Smooth muscle cell (in vitro differentiated cells): ENCODE results near the gene CFAP251. TPM values are rescaled to one million over a fixed set of nuclear protein-coding genes. Genes with fewer than 3 reads are reported as not detected.

Experiments
- DNase-seq: peaks from one replicate; lab custom pipeline; 2025; ENCODE audit not compliant: unreplicated experiment; lab: John Stamatoyannopoulos, UW
- H2AFZ ChIP-seq: fragments of 200-600 bp; sonication (generic); 2 replicates; pipeline ENCODE4 v1.6.0; 2016; ENCODE audit warnings: antibody characterized with exemption, low read depth, mild to moderate bottlenecking
- H3F3A ChIP-seq: fragments of 200-600 bp; sonication (generic); 2 replicates; pipeline ENCODE4 v1.6.0; 2017; ENCODE audit warnings: antibody characterized with exemption, low read depth
- H3K27ac ChIP-seq: fragments of 200-600 bp; sonication (generic); 2 replicates; pipeline ENCODE4 v1.5.1; 2016; ENCODE audit warnings: low read depth, mild to moderate bottlenecking
- H3K27me3 ChIP-seq: fragments of 200-600 bp; sonication (generic); 2 replicates; pipeline ENCODE4 v1.6.1; 2016; ENCODE audit warnings: low read depth, mild to moderate bottlenecking
- H3K36me3 ChIP-seq: fragments of 200-600 bp; sonication (generic); 2 replicates; pipeline ENCODE4 v1.5.1; 2016; ENCODE audit warnings: low read depth
- H3K4me1 ChIP-seq: fragments of 200-600 bp; sonication (generic); 2 replicates; pipeline ENCODE4 v1.5.1; 2016; ENCODE audit warnings: low read depth
- H3K4me2 ChIP-seq: fragments of 200-600 bp; sonication (generic); 2 replicates; pipeline ENCODE4 v1.6.0; 2016; ENCODE audit warnings: mild to moderate bottlenecking
- H3K4me3 ChIP-seq: fragments of 200-600 bp; sonication (generic); 2 replicates; pipeline ENCODE4 v1.5.1; 2016; ENCODE audit warnings: mild to moderate bottlenecking
- H3K79me2 ChIP-seq: fragments of 200-600 bp; sonication (generic); 2 replicates; pipeline ENCODE4 v1.6.0; 2016; ENCODE audit warnings: low read depth, mild to moderate bottlenecking
- H3K9ac ChIP-seq: fragments of 200-600 bp; sonication (generic); 2 replicates; pipeline ENCODE4 v1.6.0; 2016; ENCODE audit warnings: low read depth
- H3K9me3 ChIP-seq: fragments of 200-600 bp; sonication (generic); replicated peaks from 2 replicates; pipeline ENCODE4 v1.5.1; 2016; ENCODE audit warnings: low read depth
- H4K20me1 ChIP-seq: fragments of 200-600 bp; sonication (generic); 2 replicates; pipeline ENCODE4 v1.6.0; 2016; ENCODE audit warnings: low read depth
- WGBS: methylation state at CpG from one replicate; pipeline ENCODE4 v1.1.7; 2016; ENCODE audit warnings: low lambda C conversion rate; 5-methylcytosine and 5-hydroxymethylcytosine counted together
- polyA plus RNA-seq: library from polyadenylated mRNA; unstranded; fragments of >200 nt; fragmentation: Nextera tagmentation; extraction: Ambion mirVana; gene quantifications from 2 replicates; pipeline ENCODE4 v1.2.1, GENCODE V29; 2016
- total RNA-seq: library from RNA; depleted of rRNA; stranded (reverse); fragments of >200 nt; gene quantifications from 2 replicates; pipeline ENCODE4 v1.2.3, GENCODE V29; 2014
- TF ChIP-seq, protein P1 (sequence below): fragments of 200-600 bp; sonication (generic); IDR thresholded peaks from 2 replicates; pipeline ENCODE4 v1.5.1; 2017; ENCODE audit warnings: borderline replicate concordance, mild to moderate bottlenecking, antibody characterized with exemption; ENCODE audit not compliant: insufficient read depth, poor library complexity, severe bottlenecking

CFAP251 gene
- total and polyA plus RNA-seq, 2 experiments from 2014 or later = 1.2 to 5.0 TPM

DNA sequence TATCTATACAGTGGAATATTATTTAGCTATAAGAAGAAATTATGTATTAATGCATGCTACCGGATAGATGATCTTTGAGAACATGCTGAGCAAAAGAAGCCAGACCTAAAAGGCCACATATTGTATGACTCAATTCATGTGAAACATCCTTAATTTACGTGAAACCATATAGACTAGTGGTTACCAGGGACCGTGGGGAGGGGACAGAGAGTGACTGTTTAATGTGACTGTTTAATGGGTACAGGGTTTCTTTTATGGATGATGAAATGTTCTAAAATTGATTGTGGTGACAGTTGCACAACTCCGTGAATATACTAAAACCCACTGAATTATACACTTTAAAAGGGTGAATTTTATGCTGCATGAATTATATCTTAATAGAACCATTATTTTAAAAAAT, 94.7 kb downstream of the CFAP251 start:
- Histone ChIP-seq H3K9ac (no peak overlapping the region), H3K4me3 (no peak overlapping the region), H3K27me3 (no peaks in the 10 kb centered on the region), H3K9me3 (no peaks in the 10 kb centered on the region), H4K20me1 (no peaks in the 10 kb centered on the region), H3K27ac (no peak overlapping the region), H3K36me3 (no peaks in the 10 kb centered on the region), H3K79me2 (no peaks in the 10 kb centered on the region), H3F3A (no peaks in the 10 kb centered on the region), H2AFZ (no peak overlapping the region), H3K4me2 (no peak overlapping the region), H3K4me1 (no peaks in the 10 kb centered on the region)
- WGBS = 85% methylated on average over 4 of the region's 4 CpGs
- DNase-seq = no peak
- TF ChIP-seq, protein P1, sequence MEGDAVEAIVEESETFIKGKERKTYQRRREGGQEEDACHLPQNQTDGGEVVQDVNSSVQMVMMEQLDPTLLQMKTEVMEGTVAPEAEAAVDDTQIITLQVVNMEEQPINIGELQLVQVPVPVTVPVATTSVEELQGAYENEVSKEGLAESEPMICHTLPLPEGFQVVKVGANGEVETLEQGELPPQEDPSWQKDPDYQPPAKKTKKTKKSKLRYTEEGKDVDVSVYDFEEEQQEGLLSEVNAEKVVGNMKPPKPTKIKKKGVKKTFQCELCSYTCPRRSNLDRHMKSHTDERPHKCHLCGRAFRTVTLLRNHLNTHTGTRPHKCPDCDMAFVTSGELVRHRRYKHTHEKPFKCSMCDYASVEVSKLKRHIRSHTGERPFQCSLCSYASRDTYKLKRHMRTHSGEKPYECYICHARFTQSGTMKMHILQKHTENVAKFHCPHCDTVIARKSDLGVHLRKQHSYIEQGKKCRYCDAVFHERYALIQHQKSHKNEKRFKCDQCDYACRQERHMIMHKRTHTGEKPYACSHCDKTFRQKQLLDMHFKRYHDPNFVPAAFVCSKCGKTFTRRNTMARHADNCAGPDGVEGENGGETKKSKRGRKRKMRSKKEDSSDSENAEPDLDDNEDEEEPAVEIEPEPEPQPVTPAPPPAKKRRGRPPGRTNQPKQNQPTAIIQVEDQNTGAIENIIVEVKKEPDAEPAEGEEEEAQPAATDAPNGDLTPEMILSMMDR = no peak

DNA sequence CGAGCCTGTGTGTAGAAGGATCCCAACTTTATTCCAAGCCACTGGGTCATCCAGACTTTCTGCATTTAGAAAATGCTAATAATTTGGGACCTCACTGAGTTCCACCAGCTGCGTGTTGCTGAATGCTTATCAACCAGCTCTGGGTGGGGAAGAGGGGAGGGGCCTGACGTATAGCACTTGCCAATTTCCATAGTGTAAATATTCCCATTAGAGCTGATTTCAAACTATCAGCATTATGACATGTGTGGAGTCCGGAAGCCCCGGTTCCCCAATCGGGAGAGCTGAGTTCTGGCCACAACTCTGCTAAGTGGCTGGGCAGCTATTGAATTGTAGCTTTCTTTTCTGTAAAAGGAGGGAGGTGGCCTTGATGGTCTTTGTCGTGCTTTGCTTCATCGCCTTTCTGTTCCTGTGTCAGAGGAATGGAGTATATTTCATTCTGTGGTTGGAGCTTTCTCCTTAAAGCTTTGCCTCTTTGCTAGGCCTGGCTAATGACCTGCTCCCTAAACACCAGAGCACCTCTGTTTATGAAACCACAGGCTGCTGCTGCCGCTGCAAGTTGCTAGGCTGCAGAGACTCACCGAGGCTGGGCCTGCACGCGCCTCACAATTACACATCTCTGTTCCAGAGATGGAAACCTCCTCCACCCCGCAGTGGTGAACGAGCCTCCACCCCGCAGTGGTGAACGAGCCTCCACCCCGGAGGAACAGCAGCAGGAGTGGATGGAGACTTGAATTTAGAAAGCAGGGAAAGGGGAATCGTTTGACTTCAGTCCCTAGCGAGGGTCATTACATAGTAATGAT, 95.6 kb downstream of the CFAP251 start:
- no peak overlapping the region for H3K4me3 ChIP-seq
- H3K36me3 ChIP-seq = no peaks in the 10 kb centered on the region
- no peak overlapping the region for H3K4me2 ChIP-seq
- H3K9ac ChIP-seq = no peak overlapping the region
- H3F3A ChIP-seq = no peaks in the 10 kb centered on the region
- H3K4me1 ChIP-seq = no peaks in the 10 kb centered on the region
- H4K20me1 ChIP-seq = no peaks in the 10 kb centered on the region
- no peaks in the 10 kb centered on the region for H3K79me2 ChIP-seq
- H3K27ac ChIP-seq = no peak overlapping the region
- H2AFZ ChIP-seq = no peak overlapping the region
- WGBS = 88% methylated on average over 19 of the region's 19 CpGs
- no peaks in the 10 kb centered on the region for H3K9me3 ChIP-seq
- TF ChIP-seq, protein P1 = no peak
- DNase-seq = no peak
- H3K27me3 ChIP-seq = no peaks in the 10 kb centered on the region

DNA sequence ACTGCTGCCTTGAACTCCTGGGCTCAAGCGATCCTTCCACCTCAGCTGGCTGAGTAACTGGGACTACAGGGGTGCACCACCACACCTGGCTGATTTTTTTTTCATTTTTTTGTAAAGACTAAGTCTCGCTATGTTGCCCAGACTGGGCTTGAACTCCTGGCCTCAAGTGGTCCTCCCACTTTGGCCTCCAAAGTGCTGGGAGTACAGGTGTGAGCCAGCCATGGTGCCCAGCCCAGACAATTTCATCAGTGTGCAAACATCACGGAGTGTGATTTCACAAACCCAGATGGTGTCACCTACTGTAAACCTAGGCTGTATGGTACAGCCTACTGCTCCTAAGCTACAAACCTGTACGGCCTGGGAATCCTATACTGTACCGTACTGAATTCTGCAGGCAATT, 96.4 kb downstream of the CFAP251 start:
- H3K4me3 ChIP-seq = no peak overlapping the region
- H3K9ac ChIP-seq = no peak overlapping the region
- no peak overlapping the region for H3K27ac ChIP-seq
- H3K9me3 ChIP-seq = no peaks in the 10 kb centered on the region
- H3K36me3 ChIP-seq = no peaks in the 10 kb centered on the region
- no peaks in the 10 kb centered on the region for H3F3A ChIP-seq
- H2AFZ ChIP-seq = no peak overlapping the region
- H3K4me2 ChIP-seq = no peak overlapping the region
- no peaks in the 10 kb centered on the region for H3K79me2 ChIP-seq
- no peaks in the 10 kb centered on the region for H3K27me3 ChIP-seq
- no peaks in the 10 kb centered on the region for H3K4me1 ChIP-seq
- DNase-seq = no peak
- TF ChIP-seq, protein P1 = no peak
- WGBS = 84% methylated on average over 5 of the region's 5 CpGs
- no peaks in the 10 kb centered on the region for H4K20me1 ChIP-seq

DNA sequence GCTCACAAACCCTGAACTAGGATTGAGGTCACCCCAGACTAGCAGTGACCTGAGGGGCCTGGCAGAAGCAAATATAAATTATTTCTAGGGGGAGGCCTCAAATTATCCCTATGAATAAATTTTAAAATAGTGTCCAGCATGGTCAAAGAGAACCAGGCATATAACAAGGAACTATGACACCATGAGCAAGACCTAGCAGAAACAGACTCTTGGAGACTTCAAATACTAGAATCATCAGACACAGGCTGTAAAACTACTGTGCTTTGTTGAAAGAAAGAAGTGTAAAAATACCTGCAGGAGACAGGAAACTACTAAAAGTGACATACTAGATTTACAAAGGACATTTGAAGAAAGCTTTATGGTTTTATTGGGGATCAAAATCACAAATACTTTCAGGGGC, 100.1 kb downstream of the CFAP251 start:
- H3K4me2 ChIP-seq = no peak overlapping the region
- no peaks in the 10 kb centered on the region for H3K79me2 ChIP-seq
- no peaks in the 10 kb centered on the region for H3K36me3 ChIP-seq
- no peaks in the 10 kb centered on the region for H3K9me3 ChIP-seq
- no peak overlapping the region for H3K27ac ChIP-seq
- no peaks in the 10 kb centered on the region for H4K20me1 ChIP-seq
- H3K4me3 ChIP-seq = no peak overlapping the region
- TF ChIP-seq, protein P1 = no peak
- no peak overlapping the region for H3K9ac ChIP-seq
- no peak overlapping the region for H2AFZ ChIP-seq
- H3K4me1 ChIP-seq = peaks cover 4% of the 10 kb centered on the region
- no peak for DNase-seq
- peaks cover 12% of the 10 kb centered on the region for H3K27me3 ChIP-seq
- peaks cover under 1% of the 10 kb centered on the region for H3F3A ChIP-seq
